ENCODE data around the gene CHAC1. TPM values are rescaled to one million over a fixed set of nuclear protein-coding genes. Genes with fewer than 3 reads are reported as not detected.
"Not testable (repeated sequence)": the region's sequence is repeated elsewhere in the genome, so short reads cannot be mapped to it uniquely, and the experiment has no call there.

Gene CHAC1
- total and polyA plus RNA-seq, 10 donors = 0.39 to 5.5 (median 1.6) TPM

- 6 to 13% (median 11%) methylated on average over 14 to 17 of the region's 17 CpGs for WGBS, 5 donors
- intact Hi-C loops (cut with DNase I; ENCODE audit: low total_unique reads) = no loop called here
- DNase-seq = peak; percentile 74
- Histone ChIP-seq H3K4me1 (peaks cover 8 to 25% (median 17%) of the 10 kb centered on the region in 6 donors), H3K4me3 (peak overlapping the region; percentile 57 to 87 (median 80)), H3K9me3 (no peaks in the 10 kb centered on the region), H3K27ac (peak overlapping the region in 4 of 8 donors; percentile 66 to 82 (median 72)), H3K27me3 (replicated peaks in 1 of 7) (peaks cover 0 to 5% (median 0%) of the 10 kb centered on the region in 7 donors), H3K36me3 (no peaks in the 10 kb centered on the region)
- TF ChIP-seq POLR2A (IDR thresholded peaks at IDR 0.05) = no peak
- TF ChIP-seq POLR2AphosphoS5 (IDR thresholded peaks at IDR 0.05) = no peak
- TF ChIP-seq CTCF (IDR thresholded peaks at IDR 0.05 in 8 of 11, conservative IDR thresholded peaks at IDR 0.05 in 3 of 11) = no peak
Measured at GRCh38 chr15:40953713-40954074, 423 bp downstream of the CHAC1 start.

GRCh38 chr15:40954158-40954848, 1.0 kb downstream of the CHAC1 start:
- H3K9me3 ChIP-seq; H3K27me3 ChIP-seq (replicated peaks in 1 of 7); DNase-seq; H3K36me3 ChIP-seq; H3K27ac ChIP-seq; intact Hi-C loops (cut with DNase I; ENCODE audit: low total_unique reads): not testable (repeated sequence)
- Histone ChIP-seq H3K4me3 (peak overlapping the region in 6 of 8 donors; percentile 57 to 87 (median 75)), H3K4me1 (peaks cover 8 to 25% (median 17%) of the 10 kb centered on the region in 6 donors)
- 68 to 82% (median 72%) methylated on average over 8 of the region's 8 CpGs for WGBS, 5 donors

- TF ChIP-seq CTCF (IDR thresholded peaks at IDR 0.05 in 8 of 11, conservative IDR thresholded peaks at IDR 0.05 in 3 of 11) (no peak), POLR2AphosphoS5 (IDR thresholded peaks at IDR 0.05) (no peak), POLR2A (IDR thresholded peaks at IDR 0.05) (no peak)
- Histone ChIP-seq H3K36me3 (no peaks in the 10 kb centered on the region), H3K9me3 (no peaks in the 10 kb centered on the region), H3K4me3 (no peak overlapping the region), H3K4me1 (peaks cover 8 to 28% (median 24%) of the 10 kb centered on the region in 6 donors), H3K27me3 (replicated peaks in 1 of 7) (peaks cover 0 to 5% (median 0%) of the 10 kb centered on the region in 7 donors), H3K27ac (no peak overlapping the region)
- intact Hi-C loops (cut with DNase I; ENCODE audit: low total_unique reads) = no loop called here
- WGBS, 5 donors = 77 to 93% (median 90%) methylated on average over 10 to 20 of the region's 20 CpGs
- DNase-seq = peak; percentile 71
Measured at GRCh38 chr15:40955141-40955903, 2.1 kb downstream of the CHAC1 start.

GRCh38 chr15:40955930-40956540, 2.8 kb downstream of the CHAC1 start:
- Histone ChIP-seq H3K9me3 (no peaks in the 10 kb centered on the region), H3K36me3 (no peaks in the 10 kb centered on the region), H3K27ac (no peak overlapping the region), H3K4me3 (no peak overlapping the region), H3K4me1 (peaks cover 8 to 36% (median 26%) of the 10 kb centered on the region in 6 donors), H3K27me3 (replicated peaks in 1 of 7) (no peaks in the 10 kb centered on the region)
- peak; percentile 56 for DNase-seq
- intact Hi-C loops (cut with DNase I; ENCODE audit: low total_unique reads) = no loop called here
- TF ChIP-seq POLR2AphosphoS5 (IDR thresholded peaks at IDR 0.05) (no peak), POLR2A (IDR thresholded peaks at IDR 0.05) (no peak), CTCF (IDR thresholded peaks at IDR 0.05 in 8 of 11, conservative IDR thresholded peaks at IDR 0.05 in 3 of 11) (no peak)
- 86 to 96% (median 92%) methylated on average over 3 of the region's 3 CpGs for WGBS, 5 donors
